HepG2 (cell line): ENCODE measurements around the gene TWNK. TPM values are rescaled to one million over a fixed set of nuclear protein-coding genes. Genes with fewer than 3 reads are reported as not detected.

ENCODE experiments used
- ATAC-seq: fragments of 200-7000 bp; cut with Tn5 transposase; 3 replicates; pipeline ENCODE4 v1.9.1; 2020; ENCODE audit warnings: mild to moderate bottlenecking, moderate library complexity
- BruUV-seq: library from RNA; stranded (reverse); fragments of 400-500 nt; replicated peaks from 2 replicates; lab custom pipeline; 2021; lab: Mats Ljungman, UMichigan
- CTCF ChIA-PET: fragments of 300-600 bp; formaldehyde crosslinking; extraction: SDS; loops from one replicate; lab custom pipeline; 2021; ENCODE audit warnings: low total read pairs, inconsistent platforms, low intra/inter-chr PET ratio; lab: Yijun Ruan, JAX
- POLR2A ChIA-PET: fragments of 350-600 bp; sonication (Branson Sonifier 250); formaldehyde crosslinking; loops from one replicate; lab custom pipeline; 2020; ENCODE audit warnings: antibody characterized with exemption, inconsistent platforms; lab: Yijun Ruan, JAX
- DNase-seq: peaks from one replicate; pipeline ENCODE4 v3.0.0-alpha.2; 2015; ENCODE audit warnings: low spot score
- FAIRE-seq: peaks from 3 replicates; lab custom pipeline; 2011; peaks lifted over from hg19 to GRCh38; lab: Jason Lieb, UNC
- H2AFZ ChIP-seq: one replicate; pipeline ENCODE4 v1.6.1; 2011; ENCODE audit warnings: low read length, inconsistent platforms
- H3K27ac ChIP-seq: fragments of 300-600 bp; 3 replicates; pipeline ENCODE4 v1.8.0; 2011; ENCODE audit warnings: mixed run types, mild to moderate bottlenecking, mixed read lengths, low read length, inconsistent platforms; ENCODE audit not compliant: insufficient read depth; ENCODE audit errors: extremely low read length
- H3K27me3 ChIP-seq, 2 experiments: fragments of 200-600 bp in 1 of 2; 2 replicates in 1 of 2; 3 replicates in 1 of 2; pipeline versions ENCODE4 v1.6.0 to v1.8.0; 2011; ENCODE audit warnings: low read length in 2 of 2, mild to moderate bottlenecking in 2 of 2, moderate library complexity in 2 of 2, inconsistent platforms in 1 of 2; ENCODE audit not compliant: insufficient read depth in 2 of 2, control insufficient read depth in 1 of 2
- H3K36me3 ChIP-seq, 2 experiments: fragments of 200-600 bp in 1 of 2; replicated peaks in 1 of 2; 2 replicates in 1 of 2; 3 replicates in 1 of 2; pipeline versions ENCODE4 v1.5.1 to v1.8.0; 2011; ENCODE audit warnings: low read length in 2 of 2, inconsistent platforms in 1 of 2; ENCODE audit not compliant: insufficient read depth in 2 of 2, control insufficient read depth in 1 of 2
- H3K4me1 ChIP-seq: 2 replicates; pipeline ENCODE4 v1.5.1; 2012; ENCODE audit warnings: low read length, inconsistent platforms; ENCODE audit not compliant: insufficient read depth
- H3K4me2 ChIP-seq: 2 replicates; pipeline ENCODE4 v1.6.0; 2011; ENCODE audit warnings: low read depth, low read length, inconsistent platforms
- H3K4me3 ChIP-seq, 3 experiments: fragments of 200-600 bp in 1 of 3; sonication (generic), shearing (Covaris generic) in 1 of 3; replicated peaks in 1 of 3; 2 replicates each; pipeline ENCODE4 v1.5.1; 2011 to 2016; ENCODE audit warnings: low read length in 3 of 3, inconsistent platforms in 2 of 3, low read depth in 2 of 3, mild to moderate bottlenecking in 2 of 3, control low read depth in 1 of 3, mixed read lengths in 1 of 3; ENCODE audit not compliant: insufficient read depth in 1 of 3
- H3K79me2 ChIP-seq: one replicate; pipeline ENCODE4 v1.6.1; 2011; ENCODE audit warnings: low read length, inconsistent platforms; ENCODE audit not compliant: insufficient read depth
- H3K9ac ChIP-seq: 2 replicates; pipeline ENCODE4 v1.6.0; 2011; ENCODE audit warnings: mild to moderate bottlenecking, low read depth, low read length, inconsistent platforms; ENCODE audit not compliant: insufficient read depth
- H3K9me3 ChIP-seq: 2 replicates; pipeline ENCODE4 v1.5.1; 2012; ENCODE audit warnings: mild to moderate bottlenecking, low read length
- H4K20me1 ChIP-seq: 2 replicates; pipeline ENCODE4 v1.6.0; 2011; ENCODE audit warnings: inconsistent platforms, mild to moderate bottlenecking, low read length, moderate library complexity; ENCODE audit not compliant: insufficient read depth
- AGO2 ChIP-seq: fragments of 200-400 bp; formaldehyde crosslinking; optimal IDR thresholded peaks from 2 replicates; pipeline ENCODE3; 2017; ENCODE audit warnings: mild to moderate bottlenecking, low read depth, low read length, moderate library complexity
- ERF ChIP-seq: IDR thresholded peaks from 2 replicates; pipeline ENCODE4 v1.6.1; 2018; ENCODE audit warnings: missing biosample characterization, missing genetic modification reagents
- HNRNPL ChIP-seq: fragments of 200-400 bp; formaldehyde crosslinking; IDR thresholded peaks from 2 replicates; pipeline ENCODE4 v1.6.1; 2017; ENCODE audit warnings: mild to moderate bottlenecking, low read depth, low read length
- ISX ChIP-seq: sonication (generic); formaldehyde crosslinking; conservative IDR thresholded peaks from 2 replicates; pipeline ENCODE4 v1.5.0; 2020; ENCODE audit warnings: missing genetic modification reagents
- MTERF4 ChIP-seq: sonication (generic); formaldehyde crosslinking; IDR thresholded peaks from 2 replicates; pipeline ENCODE4 v1.8.0; 2023; ENCODE audit warnings: mild to moderate bottlenecking, missing genetic modification reagents
- POLR2AphosphoS5 ChIP-seq: IDR thresholded peaks from 2 replicates; pipeline ENCODE4 v1.6.1; 2012; ENCODE audit warnings: low read depth, low read length
- POLR2G ChIP-seq: fragments of 200-400 bp; formaldehyde crosslinking; IDR thresholded peaks from 2 replicates; pipeline ENCODE4 v1.6.1; 2018; ENCODE audit warnings: mild to moderate bottlenecking, low read depth, low read length, moderate library complexity
- ZBTB38 ChIP-seq: sonication (generic); formaldehyde crosslinking; IDR thresholded peaks from 2 replicates; pipeline ENCODE4 v1.5.1; 2020; ENCODE audit warnings: mild to moderate bottlenecking, missing genetic modification reagents
- ZNF18 ChIP-seq: sonication (generic); formaldehyde crosslinking; IDR thresholded peaks from 2 replicates; pipeline ENCODE4 v1.8.0; 2022; ENCODE audit warnings: mild to moderate bottlenecking, missing genetic modification reagents; ENCODE audit not compliant: insufficient replicate concordance
- ZNF234 ChIP-seq: sonication (generic); formaldehyde crosslinking; conservative IDR thresholded peaks from 2 replicates; pipeline ENCODE4 v1.5.1; 2020; ENCODE audit warnings: mild to moderate bottlenecking, missing genetic modification reagents
- ZNF3 ChIP-seq: IDR thresholded peaks from 2 replicates; pipeline ENCODE4 v1.7.0; 2017; ENCODE audit warnings: inconsistent platforms
- ZNF431 ChIP-seq: sonication (generic); formaldehyde crosslinking; IDR thresholded peaks from 2 replicates; pipeline ENCODE4 v1.9.0; 2022; ENCODE audit warnings: missing genetic modification reagents, low read depth, mild to moderate bottlenecking, borderline replicate concordance
- WGBS: methylation state at CpG from one replicate; pipeline ENCODE4 v1.1.6; 2017; ENCODE audit warnings: low lambda C conversion rate; 5-methylcytosine and 5-hydroxymethylcytosine counted together
- in situ Hi-C: cut with HindIII; loops from 2 replicates; pipeline ENCODE4 v1.10.0; 2017; ENCODE audit warnings: low pct_unique_long_range_greater_than_20kb; ENCODE audit not compliant: extremely low pct_ligation_motif_present
- intact Hi-C: fragments of 100-400 bp; cut with micrococcal nuclease; formaldehyde crosslinking; loops from one replicate; pipeline ENCODE4 v1.10.0; 2022; ENCODE audit not compliant: unreplicated experiment
- polyA plus RNA-seq, 8 experiments: library from polyadenylated mRNA; depleted of rRNA in 3 of 8; stranded (reverse) in 7 of 8; unstranded in 1 of 8; fragments of >200 nt; fragmentation: Illumina TruSeq in 4 of 8; extraction: Trizol in 4 of 8; gene quantifications; 2 replicates each; pipeline versions ENCODE4 v1.2.1 to v1.2.3, GENCODE V29; 2011 to 2016; ENCODE audit warnings: low read depth in 4 of 8, missing spikeins in 1 of 8, mixed read lengths in 1 of 8; ENCODE audit not compliant: insufficient read depth in 1 of 8
- total RNA-seq, 5 experiments: library from RNA; depleted of rRNA; stranded (reverse); fragments of >200 nt; fragmentation: Illumina TruSeq; extraction: Trizol; gene quantifications; 2 replicates each; pipeline ENCODE4 v1.2.3, GENCODE V29; 2016; ENCODE audit warnings: low read depth in 1 of 5

TWNK gene
- total and polyA plus RNA-seq, 2 of the 13 experiments (the other 11 are each of a cell fraction or from before 2014, with no cell fraction given): 10.7 to 16.5 TPM

DNA sequence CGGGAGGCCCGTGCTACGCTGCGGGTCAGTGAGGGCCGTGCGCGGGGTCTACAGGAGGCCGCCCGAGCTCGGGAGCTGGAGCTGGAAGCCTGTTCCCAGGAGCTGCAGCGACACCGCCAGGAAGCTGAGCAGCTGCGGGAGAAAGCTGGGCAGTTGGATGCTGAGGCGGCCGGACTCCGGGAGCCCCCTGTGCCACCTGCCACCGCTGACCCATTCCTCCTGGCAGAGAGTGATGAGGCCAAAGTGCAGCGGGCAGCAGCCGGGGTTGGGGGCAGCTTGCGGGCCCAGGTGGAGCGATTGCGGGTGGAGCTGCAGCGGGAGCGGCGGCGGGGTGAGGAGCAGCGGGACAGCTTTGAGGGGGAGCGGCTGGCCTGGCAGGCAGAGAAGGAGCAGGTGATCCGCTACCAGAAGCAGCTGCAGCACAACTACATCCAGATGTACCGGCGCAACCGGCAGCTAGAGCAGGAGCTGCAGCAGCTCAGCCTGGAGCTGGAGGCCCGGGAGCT, 19.3 kb downstream of the TWNK start (continued):
- peak; percentile 93 for TF ChIP-seq ZBTB38 (CRISPR knock-in tag)
- no peak for TF ChIP-seq ERF
- no peak for TF ChIP-seq ZNF431 (CRISPR knock-in tag)
- TF ChIP-seq ISX: no peak
- no peak for TF ChIP-seq ZNF3 (CRISPR knock-in tag)
- peak; percentile 92 for TF ChIP-seq HNRNPL
- no peak for TF ChIP-seq ZNF18 (CRISPR knock-in tag)

DNA sequence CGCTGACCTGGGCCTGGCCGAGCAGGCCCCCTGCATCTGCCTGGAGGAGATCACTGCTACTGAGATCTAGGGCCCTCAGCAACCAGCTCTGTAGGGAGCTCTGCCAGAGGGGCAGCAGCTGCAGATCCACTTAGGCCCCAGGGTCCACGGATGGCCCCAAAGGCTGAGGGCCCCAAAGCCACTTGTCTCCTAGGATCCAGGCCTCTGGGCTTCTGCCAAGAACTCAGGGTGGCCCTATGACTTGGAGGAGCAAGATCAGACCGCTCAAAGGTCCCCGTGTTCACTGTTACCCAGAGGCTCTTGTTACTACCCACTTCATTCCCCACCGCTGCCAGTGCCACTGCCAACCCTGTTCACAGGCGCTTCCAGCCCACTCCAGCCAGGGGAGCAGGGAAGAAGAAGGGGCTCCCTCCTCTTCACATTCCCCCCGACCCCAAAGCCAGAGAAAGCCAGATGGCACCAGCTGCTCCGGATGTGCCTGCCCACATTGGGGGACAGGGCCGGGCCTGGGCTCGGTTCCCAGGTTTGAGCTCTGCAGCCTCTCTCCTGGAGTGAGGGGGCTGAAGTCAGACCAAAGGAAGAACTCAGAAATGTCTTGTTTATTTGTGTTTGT, 19.9 kb downstream of the TWNK start:
- H3K4me2 ChIP-seq: no peak overlapping the region
- no peaks in the 10 kb centered on the region for H3K9me3 ChIP-seq
- H3K27ac ChIP-seq: peak overlapping the region; percentile 36
- no peak overlapping the region for H3K4me3 ChIP-seq
- DNase-seq (no peak), FAIRE-seq (no peak)
- CTCF ChIA-PET: no interaction called here
- H3K27me3 ChIP-seq: no peaks in the 10 kb centered on the region
- intact Hi-C loops (no loop called here), in situ Hi-C loops (no loop called here)
- H3K79me2 ChIP-seq: peaks cover 2% of the 10 kb centered on the region
- POLR2A ChIA-PET: interaction anchor here (0.9 to 7.1 kb wide), 3 partner anchors 8 to 37 kb away, joined by 3 to 124 read pairs (median 3); partner anchors contain the start of genes LZTS2, MRPL43 and TWNK
- H2AFZ ChIP-seq: no peak overlapping the region
- peaks cover 17 to 42% of the 10 kb centered on the region in 2 experiments; a peak in 4 of 5 replicates for H3K36me3 ChIP-seq
- no peak for TF ChIP-seq ZNF234 (CRISPR knock-in tag)
- no peak for TF ChIP-seq MTERF4 (CRISPR knock-in tag)
- TF ChIP-seq AGO2: peak; percentile 64
- TF ChIP-seq POLR2G: peak; percentile 6; the same call in 1 of the 2 replicates
- peak; percentile 11; the same call in 1 of the 2 replicates for TF ChIP-seq POLR2AphosphoS5
- TF ChIP-seq, all 625 proteins: peak for 3
- BruUV-seq: no TSS peak
- H3K4me1 ChIP-seq: peaks cover 53% of the 10 kb centered on the region
- no peaks in the 10 kb centered on the region; the same call in 1 of the 2 replicates for H4K20me1 ChIP-seq
- ATAC-seq: no peak
- WGBS: 94% methylated on average over 8 of the region's 11 CpGs
- 0 out of 2 replicates have a peak overlapping the region, but pooled peaks have one; percentile 15 for H3K9ac ChIP-seq
